GM12878 (cell line): ENCODE results near the gene STARD10. TPM values are rescaled to one million over a fixed set of nuclear protein-coding genes. Genes with fewer than 3 reads are reported as not detected.

Experiments
- BCL11A ChIP-seq: IDR thresholded peaks from 2 replicates; pipeline ENCODE4 v1.6.1; 2011; ENCODE audit warnings: low read depth, low read length
- BHLHE40 ChIP-seq, 2 experiments: fragments of 450-650 bp in 1 of 2; IDR thresholded peaks; 2 replicates each; pipeline ENCODE4 v1.6.1; 2011 to 2017; ENCODE audit warnings: low read depth in 2 of 2, borderline replicate concordance in 1 of 2, improper control_type of control experiment in 1 of 2, low read length in 1 of 2, mild to moderate bottlenecking in 1 of 2
- EED ChIP-seq: sonication (generic); IDR thresholded peaks from 2 replicates; pipeline ENCODE4 v1.6.1; 2016; ENCODE audit warnings: antibody characterized with exemption, low read depth
- HCFC1 ChIP-seq: fragments of 150-350 bp; IDR thresholded peaks from 2 replicates; pipeline ENCODE4 v1.6.1; 2014; ENCODE audit warnings: low read length
- JUNB ChIP-seq: IDR thresholded peaks from 2 replicates; pipeline ENCODE4 v1.6.1; 2016; ENCODE audit warnings: antibody characterized with exemption, mild to moderate bottlenecking
- RBBP5 ChIP-seq: fragments of 200-600 bp; sonication (generic); conservative IDR thresholded peaks from 2 replicates; pipeline ENCODE4 v1.6.1; 2016
- SMC3 ChIP-seq: IDR thresholded peaks from 2 replicates; pipeline ENCODE4 v1.6.1; 2011; ENCODE audit warnings: low read length, improper control_type of control experiment, borderline replicate concordance
- ZNF207 ChIP-seq: fragments of 450-650 bp; IDR thresholded peaks from 2 replicates; pipeline ENCODE4 v1.6.1; 2014; ENCODE audit warnings: antibody characterized with exemption, mild to moderate bottlenecking, borderline replicate concordance
- ZSCAN29 ChIP-seq: fragments of 450-650 bp; IDR thresholded peaks from 2 replicates; pipeline ENCODE4 v1.6.1; 2017; ENCODE audit warnings: mild to moderate bottlenecking, moderate library complexity
- ZZZ3 ChIP-seq: IDR thresholded peaks from 2 replicates; pipeline ENCODE4 v1.6.1; 2011; ENCODE audit warnings: low read depth; ENCODE audit not compliant: control insufficient read depth, insufficient read length
- polyA plus RNA-seq, 11 experiments: library from polyadenylated mRNA; depleted of rRNA in 4 of 11; unstranded in 6 of 11; stranded (reverse) in 5 of 11; fragments of >200 nt; fragmentation: Nextera tagmentation in 4 of 11; fragmentation: Illumina TruSeq in 1 of 11; extraction: Ambion mirVana in 4 of 11; extraction: Trizol in 1 of 11; gene quantifications; 1 replicate in 1 of 11; 2 replicates in 10 of 11; pipeline versions ENCODE4 v1.2.1 to v1.2.3, GENCODE V29; 2011 to 2016; ENCODE audit warnings: inconsistent platforms in 2 of 11, missing spikeins in 2 of 11, low read depth in 1 of 11
- total RNA-seq, 4 experiments: library from RNA; depleted of rRNA in 3 of 4; stranded (reverse); fragments of >200 nt in 3 of 4; fragmentation: Illumina TruSeq in 1 of 4; extraction: Trizol in 1 of 4; gene quantifications; 2 replicates each; pipeline versions ENCODE4 v1.2.1 to v1.2.3, GENCODE V29; 2013 to 2021
- TF ChIP-seq, protein P1 (sequence below): fragments of 450-650 bp; formaldehyde crosslinking; IDR thresholded peaks from 2 replicates; pipeline ENCODE4 v1.4.0; 2020; ENCODE audit warnings: mild to moderate bottlenecking, moderate library complexity

Gene STARD10
- total and polyA plus RNA-seq, 10 of the 15 experiments (the other 5 are each of a cell fraction or from before 2014, with no cell fraction given), result 0.15 to 43.2 (median 23.1) TPM

DNA sequence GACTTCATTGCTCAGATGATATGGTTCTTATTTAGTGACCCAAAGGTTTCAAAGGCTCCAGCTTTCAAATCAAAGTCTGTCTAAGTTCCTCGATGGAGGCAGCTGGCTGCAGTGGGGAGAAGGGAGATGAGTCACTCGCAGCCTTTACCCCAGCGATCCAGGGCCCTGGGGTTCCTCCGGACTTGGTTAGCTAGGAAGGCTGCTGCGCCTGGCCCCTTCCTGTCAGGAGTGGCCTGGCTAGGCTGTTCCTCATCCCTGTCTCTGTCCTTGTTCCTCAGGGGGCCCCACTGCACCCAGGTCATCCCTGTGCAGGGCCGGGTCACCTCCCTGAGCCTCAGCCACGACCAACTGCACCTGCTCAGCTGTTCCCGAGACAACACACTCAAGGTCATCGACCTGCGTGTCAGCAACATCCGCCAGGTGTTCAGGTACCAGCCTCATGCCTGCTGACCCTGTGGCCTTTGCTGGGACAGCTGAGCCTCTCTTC lies 34.3 kb upstream of the STARD10 start (continued):
- TF ChIP-seq RBBP5, result 0 out of 2 replicates have a peak, but pooled peaks have one; percentile 7
- TF ChIP-seq SMC3, result no peak
- no peak for TF ChIP-seq BHLHE40 (IDR thresholded peaks at IDR 0.05; ENCODE audit: borderline replicate concordance in 1 of 2, low read depth in 2 of 2, low read length in 1 of 2)
- no peak for TF ChIP-seq EED
- TF ChIP-seq, protein P1, sequence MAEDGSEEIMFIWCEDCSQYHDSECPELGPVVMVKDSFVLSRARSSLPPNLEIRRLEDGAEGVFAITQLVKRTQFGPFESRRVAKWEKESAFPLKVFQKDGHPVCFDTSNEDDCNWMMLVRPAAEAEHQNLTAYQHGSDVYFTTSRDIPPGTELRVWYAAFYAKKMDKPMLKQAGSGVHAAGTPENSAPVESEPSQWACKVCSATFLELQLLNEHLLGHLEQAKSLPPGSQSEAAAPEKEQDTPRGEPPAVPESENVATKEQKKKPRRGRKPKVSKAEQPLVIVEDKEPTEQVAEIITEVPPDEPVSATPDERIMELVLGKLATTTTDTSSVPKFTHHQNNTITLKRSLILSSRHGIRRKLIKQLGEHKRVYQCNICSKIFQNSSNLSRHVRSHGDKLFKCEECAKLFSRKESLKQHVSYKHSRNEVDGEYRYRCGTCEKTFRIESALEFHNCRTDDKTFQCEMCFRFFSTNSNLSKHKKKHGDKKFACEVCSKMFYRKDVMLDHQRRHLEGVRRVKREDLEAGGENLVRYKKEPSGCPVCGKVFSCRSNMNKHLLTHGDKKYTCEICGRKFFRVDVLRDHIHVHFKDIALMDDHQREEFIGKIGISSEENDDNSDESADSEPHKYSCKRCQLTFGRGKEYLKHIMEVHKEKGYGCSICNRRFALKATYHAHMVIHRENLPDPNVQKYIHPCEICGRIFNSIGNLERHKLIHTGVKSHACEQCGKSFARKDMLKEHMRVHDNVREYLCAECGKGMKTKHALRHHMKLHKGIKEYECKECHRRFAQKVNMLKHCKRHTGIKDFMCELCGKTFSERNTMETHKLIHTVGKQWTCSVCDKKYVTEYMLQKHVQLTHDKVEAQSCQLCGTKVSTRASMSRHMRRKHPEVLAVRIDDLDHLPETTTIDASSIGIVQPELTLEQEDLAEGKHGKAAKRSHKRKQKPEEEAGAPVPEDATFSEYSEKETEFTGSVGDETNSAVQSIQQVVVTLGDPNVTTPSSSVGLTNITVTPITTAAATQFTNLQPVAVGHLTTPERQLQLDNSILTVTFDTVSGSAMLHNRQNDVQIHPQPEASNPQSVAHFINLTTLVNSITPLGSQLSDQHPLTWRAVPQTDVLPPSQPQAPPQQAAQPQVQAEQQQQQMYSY, result no peak
- no peak for TF ChIP-seq ZSCAN29
- no peak for TF ChIP-seq HCFC1
- TF ChIP-seq BCL11A, result no peak
- no peak for TF ChIP-seq ZZZ3
- TF ChIP-seq ZNF207, result no peak
- TF ChIP-seq JUNB, result no peak
